Activated effector memory CD4-positive, alpha-beta T cell treated with anti-CD3 and anti-CD28 coated beads, Interleukin-2, amount 50 U/mL, for 16 hours (primary cell): ENCODE results near the gene DEXI.
"Not testable (repeated sequence)": the region's sequence is repeated elsewhere in the genome, so short reads cannot be mapped to it uniquely, and the experiment has no call there.

Experiments
- DNase-seq: peaks from one replicate; pipeline ENCODE4 v3.0.0-alpha.2; 2020

DEXI gene

GRCh38 chr16:10968498-10968897, 26.2 kb upstream of the DEXI start:
- no peak for DNase-seq

GRCh38 chr16:10967986-10968385, 25.7 kb upstream of the DEXI start:
- DNase-seq, result no peak

GRCh38 chr16:10966559-10966958, 24.3 kb upstream of the DEXI start:
- DNase-seq, result not testable (repeated sequence)

- DNase-seq, result no peak
These were observed 23.9 kb upstream of the DEXI start for GRCh38 chr16:10966129-10966528.

GRCh38 chr16:10965440-10966061, 23.3 kb upstream of the DEXI start:
- DNase-seq, result peak; percentile 75

GRCh38 chr16:10964891-10965326, 22.6 kb upstream of the DEXI start:
- DNase-seq, result peak; percentile 88

GRCh38 chr16:10964039-10964890, 22.0 kb upstream of the DEXI start:
- DNase-seq, result peak; percentile 94

- DNase-seq, result no peak
These were observed 19.0 kb upstream of the DEXI start for GRCh38 chr16:10961231-10961630.

- DNase-seq, result no peak
These were observed 16.9 kb upstream of the DEXI start for GRCh38 chr16:10959161-10959560.

- peak; percentile 68 for DNase-seq
These were observed 15.7 kb upstream of the DEXI start for GRCh38 chr16:10957771-10958482.

- DNase-seq, result no peak
These were observed 12.6 kb upstream of the DEXI start for GRCh38 chr16:10954903-10955302.

GRCh38 chr16:10951026-10951425, 8.8 kb upstream of the DEXI start:
- no peak for DNase-seq

GRCh38 chr16:10950393-10950792, 8.1 kb upstream of the DEXI start:
- no peak for DNase-seq

- DNase-seq, result peak; percentile 67
These were observed 7.2 kb upstream of the DEXI start for GRCh38 chr16:10949424-10949970.

- DNase-seq, result no peak
These were observed 5.0 kb upstream of the DEXI start for GRCh38 chr16:10947211-10947787.

- DNase-seq, result no peak
These were observed 4.0 kb upstream of the DEXI start for GRCh38 chr16:10946308-10946707.

GRCh38 chr16:10945065-10945787, 3.0 kb upstream of the DEXI start:
- DNase-seq, result no peak

GRCh38 chr16:10944249-10945064, 2.2 kb upstream of the DEXI start, which contains the start of gene CLEC16A:
Gene CLEC16A, plus strand, starts transcription at chr16:10944564. Its CDS starts 154 bp downstream, at chr16:10944718.
- DNase-seq, result peak; percentile 99

GRCh38 chr16:10943064-10943353, 741 bp upstream of the DEXI start:
- no peak for DNase-seq

GRCh38 chr16:10941935-10942351, 325 bp downstream of the DEXI start:
- DNase-seq, result not testable (repeated sequence)
